Omental fat pad (tissue), 4 donors: ENCODE data around the gene PLA2G4B. TPM values are rescaled to one million over a fixed set of nuclear protein-coding genes. Genes with fewer than 3 reads are reported as not detected.

Experiments
- ATAC-seq: fragments of 150-250 bp; one replicate; pipeline ENCODE4 v1.9.1; 2016; ENCODE audit warnings: mild to moderate bottlenecking, moderate library complexity; ENCODE audit not compliant: low FRiP score
- DNase-seq: peaks from one replicate; pipeline ENCODE4 v3.0.0-alpha.2; 2019; ENCODE audit warnings: low spot score
- total RNA-seq, 4 donors: library from RNA; depleted of rRNA; stranded (reverse); fragments of >200 nt; gene quantifications; one replicate each; pipeline ENCODE4 v1.1.0, GENCODE V29; 2016
- TF ChIP-seq, protein P1 (sequence below), 3 donors: fragments of 450-650 bp; IDR thresholded peaks; one replicate each; pipeline ENCODE4 v1.5.1; 2016 to 2017; ENCODE audit warnings: antibody characterized with exemption in 3 of 3, mild to moderate bottlenecking in 3 of 3, moderate library complexity in 2 of 3

The PLA2G4B gene
- total RNA-seq, 4 donors from 2014 or later: 1.1 to 13.6 (median 2.3) TPM

DNA sequence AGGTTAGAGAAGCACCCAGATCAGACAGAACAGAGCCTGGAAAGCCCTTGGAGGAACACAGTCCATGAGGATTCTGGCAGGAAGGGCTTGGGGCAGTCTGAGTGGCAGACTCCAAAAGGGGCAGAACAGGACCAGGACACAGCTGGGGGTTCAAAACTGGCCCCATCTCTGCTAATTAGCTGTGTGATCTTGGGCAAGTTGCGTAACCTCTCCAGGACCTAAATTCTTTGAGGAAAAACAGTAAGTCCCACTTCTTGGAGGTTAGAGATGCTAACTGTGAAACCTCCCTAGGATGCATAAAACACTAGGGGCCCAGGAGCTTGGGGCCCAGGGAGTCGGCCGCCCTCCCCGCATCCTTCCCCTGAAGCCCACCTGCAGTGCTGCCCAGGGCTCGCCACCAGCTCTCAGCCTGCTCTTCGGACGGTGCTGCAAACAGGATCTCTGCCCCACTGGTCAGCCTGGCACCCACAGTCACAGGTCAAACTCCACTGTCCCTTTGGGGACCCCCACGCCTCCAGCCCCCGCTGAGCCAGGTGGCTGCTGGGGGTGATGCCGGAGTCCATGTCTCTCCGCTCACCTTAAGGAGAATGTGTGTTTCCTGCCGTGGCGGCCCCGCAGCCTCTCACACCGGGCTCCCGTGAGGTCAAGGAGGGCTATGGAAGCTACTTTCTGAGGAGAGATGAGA lies 12.0 kb downstream of the PLA2G4B start:
- ATAC-seq (no peak), DNase-seq (no peak)
- TF ChIP-seq, protein P1, sequence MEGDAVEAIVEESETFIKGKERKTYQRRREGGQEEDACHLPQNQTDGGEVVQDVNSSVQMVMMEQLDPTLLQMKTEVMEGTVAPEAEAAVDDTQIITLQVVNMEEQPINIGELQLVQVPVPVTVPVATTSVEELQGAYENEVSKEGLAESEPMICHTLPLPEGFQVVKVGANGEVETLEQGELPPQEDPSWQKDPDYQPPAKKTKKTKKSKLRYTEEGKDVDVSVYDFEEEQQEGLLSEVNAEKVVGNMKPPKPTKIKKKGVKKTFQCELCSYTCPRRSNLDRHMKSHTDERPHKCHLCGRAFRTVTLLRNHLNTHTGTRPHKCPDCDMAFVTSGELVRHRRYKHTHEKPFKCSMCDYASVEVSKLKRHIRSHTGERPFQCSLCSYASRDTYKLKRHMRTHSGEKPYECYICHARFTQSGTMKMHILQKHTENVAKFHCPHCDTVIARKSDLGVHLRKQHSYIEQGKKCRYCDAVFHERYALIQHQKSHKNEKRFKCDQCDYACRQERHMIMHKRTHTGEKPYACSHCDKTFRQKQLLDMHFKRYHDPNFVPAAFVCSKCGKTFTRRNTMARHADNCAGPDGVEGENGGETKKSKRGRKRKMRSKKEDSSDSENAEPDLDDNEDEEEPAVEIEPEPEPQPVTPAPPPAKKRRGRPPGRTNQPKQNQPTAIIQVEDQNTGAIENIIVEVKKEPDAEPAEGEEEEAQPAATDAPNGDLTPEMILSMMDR (IDR thresholded peaks at IDR 0.05): no peak

- DNase-seq (no peak), ATAC-seq (no peak)
- TF ChIP-seq, protein P1 (IDR thresholded peaks at IDR 0.05): no peak
Observed at GRCh38 chr15:41851167-41851523, 12.5 kb downstream of the PLA2G4B start.

DNA sequence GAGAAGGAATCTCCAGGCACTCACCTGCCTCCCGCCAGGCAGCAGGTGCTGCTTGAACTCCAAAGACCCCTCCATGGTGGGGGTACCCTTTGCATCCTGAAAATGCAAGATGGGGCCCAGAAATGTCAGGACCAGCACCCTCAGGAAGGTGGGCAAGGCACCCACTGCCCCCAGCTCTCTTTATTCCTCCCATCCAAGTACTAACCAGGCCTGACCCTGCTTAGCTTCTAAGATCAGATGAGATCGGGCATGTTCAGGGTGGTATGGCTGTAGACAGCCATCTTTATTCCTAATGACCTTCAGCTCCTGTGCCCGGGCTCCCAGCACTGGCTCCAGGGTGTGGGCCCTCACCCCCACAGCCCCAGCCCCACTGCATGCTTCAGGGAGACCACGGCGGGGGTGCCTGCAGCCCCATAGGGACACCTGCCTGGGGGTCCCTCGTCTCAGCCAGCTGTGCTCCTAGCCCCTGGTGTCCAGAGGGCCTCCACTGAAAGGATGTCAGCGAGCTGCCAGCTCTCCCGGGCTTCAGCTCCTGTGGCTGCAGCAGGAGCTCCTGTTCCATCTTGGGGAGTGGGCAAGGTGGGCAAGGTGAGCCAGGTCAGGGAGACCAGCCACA lies 13.2 kb downstream of the PLA2G4B start:
- ATAC-seq (no peak), DNase-seq (no peak)
- TF ChIP-seq, protein P1 (IDR thresholded peaks at IDR 0.05): no peak

DNA sequence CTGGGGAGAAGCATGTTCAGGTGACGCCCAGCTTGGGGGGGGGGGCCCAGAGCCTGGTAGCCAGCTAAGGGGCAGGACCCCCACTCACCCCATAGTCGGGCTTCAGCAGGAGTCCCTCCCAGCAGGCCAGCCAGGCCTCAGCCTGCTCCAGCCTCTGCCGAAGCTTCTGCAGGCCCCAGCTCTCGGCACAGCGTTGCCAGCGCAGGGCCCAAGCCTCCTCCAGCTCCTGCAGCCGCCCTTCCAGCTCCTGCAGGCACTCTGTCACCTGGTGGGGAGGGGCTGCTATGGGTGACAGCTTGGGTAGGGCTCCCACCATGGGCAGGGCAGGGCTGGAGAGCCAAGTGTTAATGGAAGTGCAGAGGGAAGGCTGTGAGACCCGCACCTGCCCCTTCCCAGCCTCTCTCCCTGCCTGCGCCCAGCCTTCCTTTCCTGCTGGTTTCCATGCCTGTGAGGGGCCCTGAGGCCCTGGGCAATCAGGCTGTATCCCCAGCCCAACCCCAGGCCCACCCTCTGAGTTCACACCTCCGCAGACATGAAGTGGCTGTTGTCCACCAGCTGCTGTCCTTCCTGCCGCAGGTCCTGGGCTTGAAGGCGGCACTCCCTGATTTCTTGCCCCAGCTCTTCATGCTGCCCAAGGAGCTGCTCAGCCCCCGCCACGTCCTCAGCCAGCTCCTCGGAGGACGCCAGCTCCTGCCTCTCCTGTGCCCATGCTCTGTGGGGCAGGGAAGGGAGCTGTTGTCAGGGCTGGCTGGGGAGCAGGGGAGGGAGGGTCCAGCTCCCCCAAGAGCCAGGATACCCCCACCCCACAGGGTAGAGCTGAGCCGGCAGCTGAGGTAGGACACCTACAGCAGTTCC lies 14.3 kb downstream of the PLA2G4B start:
- TF ChIP-seq, protein P1 (IDR thresholded peaks at IDR 0.05): no peak
- DNase-seq (no peak), ATAC-seq (no peak)

DNA sequence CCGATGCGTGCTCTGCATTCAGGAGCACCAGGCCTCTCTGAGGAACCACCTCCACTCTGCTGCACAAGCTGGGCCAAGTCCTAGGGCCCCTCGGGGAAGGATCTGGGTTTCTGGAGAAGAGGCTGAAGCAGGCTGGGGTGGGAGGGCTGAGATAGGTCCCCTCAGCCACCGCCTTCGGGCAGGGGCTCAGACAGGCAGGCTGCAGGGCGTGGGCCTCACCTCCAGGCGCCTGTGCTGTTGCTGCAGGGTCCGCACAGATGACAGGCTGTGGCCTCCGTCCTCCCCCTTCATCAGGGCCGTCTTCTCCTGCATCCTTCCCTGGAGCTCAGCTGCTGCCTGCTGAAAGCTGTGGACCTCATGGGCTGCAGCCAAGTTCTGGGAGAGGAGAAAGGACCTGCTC lies 15.2 kb downstream of the PLA2G4B start:
- ATAC-seq (no peak), DNase-seq (no peak)
- TF ChIP-seq, protein P1 (IDR thresholded peaks at IDR 0.05): no peak

DNA sequence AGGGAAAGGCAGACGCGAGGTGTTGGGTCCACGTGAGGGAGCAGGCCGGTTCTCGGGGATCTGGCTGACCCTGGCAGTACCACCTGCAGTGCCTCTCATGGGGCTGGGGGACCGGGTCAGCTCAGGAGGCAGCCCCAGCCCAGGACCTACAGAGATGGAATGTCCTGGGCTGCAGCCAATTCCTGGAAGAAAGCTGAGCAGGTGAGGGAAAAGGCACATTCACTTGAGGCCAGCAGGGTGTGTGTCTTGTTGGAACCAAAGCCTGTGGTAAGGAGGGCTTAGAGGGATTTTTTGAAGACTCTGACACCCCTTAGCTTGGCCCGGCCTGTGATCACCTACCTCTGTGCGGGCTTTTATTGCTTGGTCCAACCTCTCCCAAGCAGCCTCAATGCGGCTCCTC lies 15.8 kb downstream of the PLA2G4B start:
- no peak for DNase-seq
- TF ChIP-seq, protein P1 (IDR thresholded peaks at IDR 0.05): no peak

More for the DNA sequence above, 15.8 kb downstream of the PLA2G4B start:
- no peak for ATAC-seq
